NCI-H2107 treated with DMSO at 0.1 percent for 48 hours (cell line): ENCODE data around the gene CASR.

Experiments
- DNase-seq: peaks from one replicate; lab custom pipeline; 2025; ENCODE audit not compliant: unreplicated experiment; lab: John Stamatoyannopoulos, UW

The CASR gene

GRCh38 chr3:122299872-122300460, 116.5 kb downstream of the CASR start:
- no peak for DNase-seq

GRCh38 chr3:122301063-122301462, 117.6 kb downstream of the CASR start:
- no peak for DNase-seq

GRCh38 chr3:122305818-122306621, 122.6 kb downstream of the CASR start:
- DNase-seq = peak; percentile 5

- DNase-seq = no peak
These were observed 123.1 kb downstream of the CASR start for GRCh38 chr3:122306622-122306953.

GRCh38 chr3:122307094-122307687, 123.7 kb downstream of the CASR start:
- no peak for DNase-seq

GRCh38 chr3:122307976-122308375, 124.5 kb downstream of the CASR start:
- no peak for DNase-seq

- no peak for DNase-seq
These were observed 126.9 kb downstream of the CASR start for GRCh38 chr3:122310361-122310760.

- DNase-seq = no peak
These were observed 129.4 kb downstream of the CASR start for GRCh38 chr3:122312826-122313225.

- DNase-seq = no peak
These were observed 129.8 kb downstream of the CASR start for GRCh38 chr3:122313281-122313680.

- no peak for DNase-seq
These were observed 130.9 kb downstream of the CASR start for GRCh38 chr3:122314228-122314876.

- DNase-seq = no peak
These were observed 132.2 kb downstream of the CASR start for GRCh38 chr3:122315619-122316018.

- no peak for DNase-seq
These were observed 132.9 kb downstream of the CASR start for GRCh38 chr3:122316368-122316767.

- DNase-seq = no peak
These were observed 135.2 kb downstream of the CASR start for GRCh38 chr3:122318620-122319019.

- DNase-seq = no peak
These were observed 138.9 kb downstream of the CASR start for GRCh38 chr3:122322095-122323075.

- DNase-seq = no peak
These were observed 141.4 kb downstream of the CASR start, which contains the start of gene CSTA for GRCh38 chr3:122324871-122325323. Gene CSTA, plus strand, starts transcription at chr3:122325248. Its CDS starts 45 bp downstream, at chr3:122325293.

- DNase-seq = no peak
These were observed 142.3 kb downstream of the CASR start for GRCh38 chr3:122325769-122326168.

- DNase-seq = no peak
These were observed 148.4 kb downstream of the CASR start for GRCh38 chr3:122331886-122332285.

GRCh38 chr3:122332551-122332950, 149.1 kb downstream of the CASR start:
- no peak for DNase-seq
